IMR-90 (cell line): ENCODE data around the gene FLYWCH1. TPM values are rescaled to one million over a fixed set of nuclear protein-coding genes. Genes with fewer than 3 reads are reported as not detected.

Experiments
- ATAC-seq: fragments of 200-7000 bp; cut with Tn5 transposase; 2 replicates; pipeline ENCODE4 v1.9.1; 2020; ENCODE audit warnings: low read depth, mild to moderate bottlenecking, moderate library complexity
- BruUV-seq: library from RNA; stranded (reverse); fragments of 400-500 nt; replicated peaks from 2 replicates; lab custom pipeline; 2021; lab: Mats Ljungman, UMichigan
- CTCF ChIA-PET: fragments of 300-600 bp; formaldehyde crosslinking; extraction: SDS; loops from one replicate; lab custom pipeline; 2021; ENCODE audit warnings: antibody characterized with exemption; lab: Yijun Ruan, JAX
- POLR2A ChIA-PET: fragments of 300-600 bp; sonication (Branson Sonifier 250); formaldehyde crosslinking; loops from one replicate; lab custom pipeline; 2022; ENCODE audit warnings: antibody characterized with exemption; ENCODE audit not compliant: unreplicated experiment; lab: Charles Lee
- DNase-seq: peaks from one replicate; pipeline ENCODE4 v3.0.0; 2013
- H2AFZ ChIP-seq: replicated peaks from 2 replicates; pipeline ENCODE3; 2013; ENCODE audit warnings: low read length, mild to moderate bottlenecking; ENCODE audit not compliant: poor library complexity
- H2AK5ac ChIP-seq: 2 replicates; pipeline ENCODE4 v1.6.1; 2013; ENCODE audit warnings: low read depth, low read length, inconsistent platforms
- H2AK9ac ChIP-seq: replicated peaks from 2 replicates; pipeline ENCODE3; 2013; ENCODE audit warnings: mild to moderate bottlenecking, low read depth, low read length, moderate library complexity; ENCODE audit not compliant: poor library complexity
- H2BK120ac ChIP-seq: 2 replicates; pipeline ENCODE4 v1.6.1; 2013; ENCODE audit warnings: low read depth, low read length, inconsistent platforms
- H2BK15ac ChIP-seq: 3 replicates; pipeline ENCODE4 v1.6.1; 2013; ENCODE audit warnings: low read depth, low read length, inconsistent platforms
- H2BK20ac ChIP-seq: 2 replicates; pipeline ENCODE4 v1.6.1; 2013; ENCODE audit warnings: low read depth, mild to moderate bottlenecking, inconsistent platforms, low read length, moderate library complexity
- H2BK5ac ChIP-seq: 2 replicates; pipeline ENCODE4 v1.6.1; 2013; ENCODE audit warnings: mild to moderate bottlenecking, low read depth, low read length, inconsistent platforms; ENCODE audit not compliant: poor library complexity, severe bottlenecking
- H3K14ac ChIP-seq: replicated peaks from 2 replicates; pipeline ENCODE4 v1.6.1; 2013; ENCODE audit warnings: low read depth, low read length, inconsistent platforms
- H3K18ac ChIP-seq: 2 replicates; pipeline ENCODE4 v1.6.1; 2013; ENCODE audit warnings: low read depth, low read length, control low read depth
- H3K23ac ChIP-seq: 2 replicates; pipeline ENCODE4 v1.6.1; 2013; ENCODE audit warnings: low read depth, low read length, inconsistent platforms
- H3K27ac ChIP-seq: 2 replicates; pipeline ENCODE4 v1.5.1; 2013; ENCODE audit warnings: mild to moderate bottlenecking, control low read depth, low read length; ENCODE audit not compliant: insufficient read depth
- H3K27me3 ChIP-seq: 2 replicates; pipeline ENCODE4 v1.6.1; 2013; ENCODE audit warnings: low read length; ENCODE audit not compliant: control insufficient read depth, insufficient read depth
- H3K36me3 ChIP-seq: 2 replicates; pipeline ENCODE4 v1.6.1; 2013; ENCODE audit warnings: low read length, mixed read lengths; ENCODE audit not compliant: control insufficient read depth, insufficient read depth
- H3K4ac ChIP-seq: 2 replicates; pipeline ENCODE4 v1.6.1; 2013; ENCODE audit warnings: low read depth, low read length, inconsistent platforms
- H3K4me1 ChIP-seq: 2 replicates; pipeline ENCODE4 v1.6.1; 2013; ENCODE audit warnings: low read length, mixed read lengths; ENCODE audit not compliant: control insufficient read depth, insufficient read depth
- H3K4me2 ChIP-seq: 2 replicates; pipeline ENCODE4 v1.6.1; 2013; ENCODE audit warnings: low read depth, mild to moderate bottlenecking, control low read depth, low read length, moderate library complexity
- H3K4me3 ChIP-seq: 2 replicates; pipeline ENCODE4 v1.5.1; 2013; ENCODE audit warnings: low read depth, mild to moderate bottlenecking, control low read depth, low read length, moderate library complexity; ENCODE audit not compliant: insufficient read depth
- H3K56ac ChIP-seq: 2 replicates; pipeline ENCODE4 v1.6.1; 2013; ENCODE audit warnings: low read length, inconsistent platforms; ENCODE audit not compliant: insufficient read depth; ENCODE audit errors: extremely low read depth
- H3K79me1 ChIP-seq, 2 experiments: 2 replicates each; pipeline ENCODE4 v1.6.1; 2013; ENCODE audit warnings: low read length in 2 of 2, inconsistent platforms in 1 of 2, low read depth in 1 of 2
- H3K9ac ChIP-seq: 2 replicates; pipeline ENCODE4 v1.6.1; 2013; ENCODE audit warnings: low read depth, low read length, control low read depth
- H3K9me1 ChIP-seq: 2 replicates; pipeline ENCODE4 v1.6.1; 2013; ENCODE audit warnings: low read length, inconsistent platforms; ENCODE audit not compliant: insufficient read depth
- H3K9me3 ChIP-seq: 2 replicates; pipeline ENCODE4 v1.6.1; 2013; ENCODE audit warnings: low read length; ENCODE audit not compliant: control insufficient read depth, insufficient read depth
- H4K20me1 ChIP-seq: 2 replicates; pipeline ENCODE4 v1.6.1; 2013; ENCODE audit warnings: low read length, inconsistent platforms; ENCODE audit not compliant: insufficient read depth
- H4K5ac ChIP-seq: 2 replicates; pipeline ENCODE4 v1.6.1; 2013; ENCODE audit warnings: mild to moderate bottlenecking, low read depth, low read length, control low read depth
- H4K8ac ChIP-seq, 2 experiments: 2 replicates each; pipeline ENCODE4 v1.6.1; 2013; ENCODE audit warnings: low read depth in 2 of 2, low read length in 2 of 2, control low read depth in 1 of 2, inconsistent platforms in 1 of 2
- H4K91ac ChIP-seq: 2 replicates; pipeline ENCODE4 v1.6.1; 2013; ENCODE audit warnings: low read depth, low read length, inconsistent platforms; ENCODE audit not compliant: insufficient read depth
- BHLHE40 ChIP-seq: fragments of 150-350 bp; IDR thresholded peaks from 2 replicates; pipeline ENCODE4 v1.6.1; 2016; ENCODE audit warnings: mild to moderate bottlenecking, low read depth, low read length
- WGBS, 2 experiments: methylation state at CpG; one replicate each; pipeline versions ENCODE4 v1.1.5 to v1.1.7; 2013; ENCODE audit warnings: missing lambda C conversion rate in 2 of 2; ENCODE audit not compliant: insufficient read length in 1 of 2; ENCODE audit errors: extremely low coverage in 2 of 2; 5-methylcytosine and 5-hydroxymethylcytosine counted together
- dilution Hi-C: fragments of 300-500 bp; cut with HindIII; formaldehyde crosslinking; loops from one replicate; pipeline ENCODE4 v1.14.3; 2018; ENCODE audit warnings: low sequenced_read_pairs; ENCODE audit not compliant: unreplicated experiment
- in situ Hi-C: fragments of 300-500 bp; cut with MboI; formaldehyde crosslinking; loops from 3 replicates; pipeline ENCODE4 v1.14.3; 2019; ENCODE audit warnings: low sequenced_read_pairs, inconsistent platforms, mixed read lengths
- intact Hi-C: fragments of 100-400 bp; cut with micrococcal nuclease; formaldehyde crosslinking; loops from 2 replicates; pipeline ENCODE4 v1.10.0; 2022
- polyA plus RNA-seq, 3 experiments: library from polyadenylated mRNA; depleted of rRNA; stranded (reverse); fragments of >200 nt; gene quantifications; 2 replicates each; pipeline ENCODE4 v1.2.3, GENCODE V29; 2012; ENCODE audit warnings: low replicate concordance in 1 of 3
- total RNA-seq: library from RNA; depleted of rRNA; stranded (reverse); fragments of >200 nt; gene quantifications from 2 replicates; pipeline ENCODE4 v1.2.3, GENCODE V29; 2012

The FLYWCH1 gene
- total and polyA plus RNA-seq, 2 of the 4 experiments (the other 2 are of a cell fraction), result 14.3 to 25.2 TPM

DNA sequence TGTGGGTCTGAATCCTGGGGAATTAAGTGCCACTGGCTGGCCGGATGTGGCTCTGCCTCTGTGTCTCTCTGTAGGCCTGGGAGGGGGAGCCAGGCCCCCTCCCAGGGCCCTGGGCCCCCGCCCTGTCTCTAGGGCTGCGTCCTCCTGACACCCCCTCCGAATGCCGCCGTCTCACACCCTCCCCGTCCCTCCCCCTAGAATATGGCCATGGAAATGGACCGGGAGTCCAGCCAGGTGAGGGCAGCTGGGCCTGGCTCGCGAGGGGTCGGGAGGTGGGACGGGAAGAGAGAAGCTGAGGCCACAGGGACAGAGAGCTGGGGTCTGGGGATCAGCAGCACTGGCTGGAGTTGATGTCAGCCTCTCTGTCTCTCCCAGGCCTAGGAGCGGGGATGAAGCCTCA, 84.6 kb downstream of the FLYWCH1 start:
- Histone ChIP-seq H2AFZ (no peak overlapping the region), H3K4me2 (no peak overlapping the region), H2AK5ac (no peak overlapping the region), H2AK9ac (no peak overlapping the region), H2BK15ac (no peak overlapping the region), H3K4me3 (no peak overlapping the region), H3K4ac (no peak overlapping the region), H2BK5ac (no peak overlapping the region), H3K9me3 (no peaks in the 10 kb centered on the region), H3K27ac (no peak overlapping the region), H2BK20ac (no peak overlapping the region), H3K79me1 (no peaks in the 10 kb centered on the region), H3K18ac (no peak overlapping the region), H4K5ac (no peak overlapping the region), H3K36me3 (no peaks in the 10 kb centered on the region), H3K23ac (no peak overlapping the region), H3K27me3 (peaks cover 54% of the 10 kb centered on the region), H3K9me1 (no peaks in the 10 kb centered on the region), H4K8ac (no peak overlapping the region), H4K20me1 (no peaks in the 10 kb centered on the region), H4K91ac (no peak overlapping the region), H3K56ac (no peak overlapping the region), H3K14ac (no peak overlapping the region), H2BK120ac (no peak overlapping the region), H3K4me1 (no peaks in the 10 kb centered on the region), H3K9ac (no peak overlapping the region)
- CTCF ChIA-PET, result no interaction called here
- no peak for DNase-seq
- ATAC-seq, result no peak
- no peak for TF ChIP-seq BHLHE40
- BruUV-seq, result no TSS peak
- intact Hi-C loops (no loop called here), dilution Hi-C loops (no loop called here), in situ Hi-C loops (no loop called here)
- POLR2A ChIA-PET, result no interaction called here
- WGBS, 2 experiments, result no CpG with 5 or more reads among the region's 13 CpGs
